HTR-8/SVneo (cell line): Measurements from ENCODE around the gene CXCL12.

Experiments used
- DNase-seq: peaks from one replicate; pipeline ENCODE4 v3.0.0; 2011; ENCODE audit warnings: low spot score, mixed read lengths; ENCODE audit not compliant: insufficient read length
- FAIRE-seq: peaks from 2 replicates; lab custom pipeline; 2011; peaks lifted over from hg19 to GRCh38; lab: Jason Lieb, UNC

Gene CXCL12

GRCh38 chr10:44400541-44400940 lies 15.6 kb upstream of the CXCL12 start:
- no peak for DNase-seq
- FAIRE-seq = no peak

- no peak for FAIRE-seq
- no peak for DNase-seq
Measured at GRCh38 chr10:44399659-44400451, 15.0 kb upstream of the CXCL12 start.

GRCh38 chr10:44398747-44399658 lies 14.1 kb upstream of the CXCL12 start:
- FAIRE-seq (no peak), DNase-seq (no peak)

- no peak for DNase-seq
Measured at GRCh38 chr10:44398271-44398670, 13.4 kb upstream of the CXCL12 start.

GRCh38 chr10:44397476-44398225 lies 12.8 kb upstream of the CXCL12 start:
- no peak for FAIRE-seq
- DNase-seq = no peak

More at GRCh38 chr10:44398271-44398670, 13.4 kb upstream of the CXCL12 start:
- no peak for FAIRE-seq

GRCh38 chr10:44396671-44397191 lies 11.8 kb upstream of the CXCL12 start:
- FAIRE-seq = no peak

GRCh38 chr10:44395902-44396670 lies 11.2 kb upstream of the CXCL12 start:
- no peak for FAIRE-seq
- DNase-seq = no peak

More at GRCh38 chr10:44396671-44397191, 11.8 kb upstream of the CXCL12 start:
- no peak for DNase-seq

GRCh38 chr10:44395396-44395795 lies 10.5 kb upstream of the CXCL12 start:
- DNase-seq (no peak), FAIRE-seq (no peak)

GRCh38 chr10:44394696-44395381 lies 9.9 kb upstream of the CXCL12 start:
- DNase-seq (no peak), FAIRE-seq (no peak)

GRCh38 chr10:44393834-44394547 lies 9.1 kb upstream of the CXCL12 start:
- DNase-seq = no peak

GRCh38 chr10:44393051-44393630 lies 8.2 kb upstream of the CXCL12 start:
- DNase-seq = peak; percentile 32

More at GRCh38 chr10:44393834-44394547, 9.1 kb upstream of the CXCL12 start:
- FAIRE-seq = no peak

GRCh38 chr10:44392420-44392819 lies 7.5 kb upstream of the CXCL12 start:
- FAIRE-seq = no peak
- DNase-seq = no peak

More at GRCh38 chr10:44393051-44393630, 8.2 kb upstream of the CXCL12 start:
- FAIRE-seq = no peak

- FAIRE-seq = no peak
- no peak for DNase-seq
Measured at GRCh38 chr10:44391981-44392380, 7.1 kb upstream of the CXCL12 start.

- DNase-seq = peak; percentile 21
- no peak for FAIRE-seq
Measured at GRCh38 chr10:44390585-44391072, 5.7 kb upstream of the CXCL12 start.

GRCh38 chr10:44389556-44389955 lies 4.7 kb upstream of the CXCL12 start:
- no peak for DNase-seq
- FAIRE-seq = no peak

GRCh38 chr10:44389150-44389549 lies 4.3 kb upstream of the CXCL12 start:
- DNase-seq (no peak), FAIRE-seq (no peak)

GRCh38 chr10:44388641-44389040 lies 3.7 kb upstream of the CXCL12 start:
- DNase-seq (no peak), FAIRE-seq (no peak)

- DNase-seq = no peak
- no peak for FAIRE-seq
Measured at GRCh38 chr10:44387853-44388251, 3.0 kb upstream of the CXCL12 start.
